GM18867 (cell line): ENCODE results near the gene SPINT1.

Experiments used
- ATAC-seq: cut with Tn5 transposase; IDR thresholded peaks from one replicate; pipeline ENCODE4 v1.9.1; 2021; ENCODE audit warnings: mild to moderate bottlenecking, moderate library complexity; ENCODE audit not compliant: unreplicated experiment

The SPINT1 gene

DNA sequence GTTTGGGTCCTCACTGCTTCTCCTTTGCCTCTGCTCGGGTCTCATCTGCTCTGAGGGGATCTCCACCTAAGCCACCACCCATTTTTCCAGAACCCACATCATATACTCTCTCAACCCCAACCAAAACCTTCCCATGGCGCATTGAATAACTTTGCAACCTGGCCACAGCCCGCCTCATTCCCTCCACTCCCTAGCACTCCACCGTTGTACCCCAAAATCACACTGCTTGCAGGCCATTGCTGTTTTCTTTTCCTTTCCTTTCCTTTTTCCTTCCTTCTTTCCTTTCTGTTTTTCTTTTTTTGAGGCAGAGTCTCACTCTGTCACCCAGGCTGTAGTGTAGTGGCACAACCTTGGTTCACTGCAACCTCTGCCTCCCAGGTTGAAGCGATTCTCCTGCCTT, 47.3 kb downstream of the SPINT1 start:
- ATAC-seq, result no peak

DNA sequence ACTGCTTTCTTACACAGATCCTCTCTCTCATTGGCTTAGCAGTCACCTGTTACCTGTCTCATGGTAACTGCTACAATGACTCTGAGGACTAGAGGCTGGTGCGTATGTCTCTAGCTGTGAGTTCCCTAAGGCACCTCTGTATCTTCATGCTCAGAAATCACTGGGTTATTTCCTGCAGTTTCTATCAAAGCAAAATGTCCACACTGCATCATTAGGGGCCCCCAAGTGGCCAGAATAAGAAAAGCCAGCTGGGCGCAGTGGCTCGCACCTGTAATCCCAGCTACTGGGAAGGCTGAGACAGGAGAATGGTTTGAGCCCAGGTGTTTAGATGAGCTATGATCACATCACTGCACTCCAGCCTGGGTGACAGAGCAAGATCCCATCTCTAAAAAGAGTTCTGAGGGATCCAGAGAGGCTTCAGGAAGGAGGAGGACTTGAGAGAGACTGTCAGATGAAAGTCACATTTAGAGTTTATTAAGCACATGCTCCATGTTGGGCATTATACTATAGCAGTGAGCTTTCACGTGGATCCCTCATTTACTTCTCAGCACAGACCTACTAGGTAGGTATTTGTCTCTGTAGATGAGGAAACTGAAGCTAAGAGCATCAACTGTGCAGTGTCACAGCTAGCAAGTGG, 48.1 kb downstream of the SPINT1 start:
- ATAC-seq, result peak; percentile 26

DNA sequence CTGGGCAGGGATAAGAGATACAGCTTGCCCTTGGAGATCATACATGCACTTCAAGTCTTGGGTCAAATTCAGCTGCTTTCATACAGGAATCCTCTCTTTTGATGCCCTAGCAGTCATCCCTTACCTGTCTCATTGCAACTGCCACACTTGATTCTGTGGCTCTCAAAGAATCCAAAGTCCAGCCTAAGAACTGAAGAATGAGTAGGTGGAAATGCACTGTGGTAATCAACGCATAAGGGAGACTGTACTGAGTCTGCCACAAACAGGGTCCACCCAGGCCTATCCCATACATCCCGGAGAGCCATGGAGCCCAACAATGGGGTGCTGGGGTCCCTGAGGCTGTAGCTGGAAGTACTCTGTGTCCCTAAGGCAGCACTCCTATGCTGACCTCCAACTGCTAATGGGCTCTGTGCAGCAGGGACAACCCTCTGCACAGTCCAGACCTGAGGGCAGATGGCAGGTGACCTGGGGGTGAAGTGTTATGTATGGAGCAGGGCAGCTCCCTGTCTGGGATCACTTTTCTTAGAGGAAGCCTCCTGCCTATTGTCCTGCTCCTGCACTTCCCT, 48.7 kb downstream of the SPINT1 start:
- ATAC-seq, result no peak

DNA sequence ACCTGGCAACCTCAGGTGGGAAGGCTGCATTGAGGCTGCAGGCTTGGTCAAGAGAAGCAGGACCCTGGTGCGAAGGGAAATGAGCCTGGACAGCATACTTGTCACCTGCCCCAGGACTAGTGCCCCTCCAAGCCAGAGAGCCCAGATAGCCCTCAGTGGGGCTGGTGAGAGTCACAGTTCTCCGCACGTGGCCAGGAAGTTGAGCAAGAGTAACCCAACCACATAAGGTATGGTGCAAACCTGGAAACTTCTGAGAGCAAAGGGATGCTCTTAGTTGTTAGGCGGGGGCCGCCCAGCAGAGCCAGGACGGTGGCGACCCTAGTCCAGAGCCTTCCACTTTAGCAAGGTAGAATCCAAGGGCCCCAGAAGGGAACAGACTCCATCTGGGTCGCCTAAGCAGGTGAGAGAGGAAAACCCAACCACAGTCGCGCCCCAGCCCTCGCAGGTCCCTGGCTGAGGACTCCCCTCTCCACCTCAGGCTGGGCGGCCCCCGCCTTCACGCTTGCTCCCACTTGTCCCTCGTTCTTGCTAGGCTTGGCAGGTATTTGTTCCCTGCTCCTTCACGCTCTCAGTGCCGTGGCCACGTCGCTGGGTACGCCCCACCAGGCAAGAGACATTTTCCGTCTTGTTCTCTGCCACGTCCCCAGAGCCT, 49.3 kb downstream of the SPINT1 start:
- ATAC-seq, result no peak

DNA sequence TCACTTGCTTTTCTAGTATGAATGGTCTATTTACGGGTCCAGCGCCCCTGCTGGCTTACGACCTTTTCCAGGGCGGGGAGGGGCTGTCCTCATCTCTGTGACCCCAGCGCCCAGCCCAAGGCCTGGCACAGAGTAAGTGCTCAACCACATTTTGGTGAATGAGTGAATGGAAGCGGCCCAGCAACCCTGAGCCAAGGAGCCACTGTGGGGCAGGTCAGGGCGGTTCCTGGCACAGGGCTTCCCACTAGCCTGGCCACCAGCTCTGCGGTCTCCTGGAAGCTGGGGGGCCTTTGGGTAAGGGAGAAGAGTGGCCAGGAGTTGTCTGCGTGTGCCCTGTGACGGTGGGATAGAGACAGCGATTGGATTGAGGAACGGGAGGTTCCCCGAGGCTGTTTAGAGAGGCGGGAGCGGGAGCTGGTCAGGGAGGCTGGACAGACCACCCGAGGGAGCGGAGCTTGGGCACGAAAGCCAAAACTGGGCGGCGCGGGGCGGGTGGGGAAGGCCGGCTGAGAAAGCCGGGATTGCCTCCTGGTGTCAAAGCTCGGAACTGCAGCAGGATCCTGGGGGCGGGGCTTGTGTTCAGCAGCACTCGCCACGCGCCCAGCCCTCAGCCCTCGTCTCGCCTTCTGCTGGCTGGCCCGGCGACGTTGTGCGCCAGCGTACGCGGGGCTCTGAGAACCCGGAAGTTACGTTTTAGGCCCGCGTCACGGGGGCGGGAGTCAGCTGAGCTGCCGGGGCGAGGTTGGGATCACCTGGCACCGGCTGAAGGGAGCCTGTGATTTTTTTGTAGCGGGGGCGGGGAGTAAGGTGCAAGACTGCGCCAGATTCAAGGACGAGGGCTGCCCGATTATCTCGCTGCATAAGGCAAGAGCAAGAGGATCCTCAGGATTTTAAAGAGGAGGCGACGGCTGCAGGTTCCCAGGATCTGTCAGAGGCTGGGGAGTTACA, 50.2 kb downstream of the SPINT1 start, which contains the start of gene VPS18:
VPS18 (plus strand) TSS at position 718 of the 948 bp plus-strand sequence. CDS start 319 bp downstream, outside the sequence.
- peak; percentile 84 for ATAC-seq

DNA sequence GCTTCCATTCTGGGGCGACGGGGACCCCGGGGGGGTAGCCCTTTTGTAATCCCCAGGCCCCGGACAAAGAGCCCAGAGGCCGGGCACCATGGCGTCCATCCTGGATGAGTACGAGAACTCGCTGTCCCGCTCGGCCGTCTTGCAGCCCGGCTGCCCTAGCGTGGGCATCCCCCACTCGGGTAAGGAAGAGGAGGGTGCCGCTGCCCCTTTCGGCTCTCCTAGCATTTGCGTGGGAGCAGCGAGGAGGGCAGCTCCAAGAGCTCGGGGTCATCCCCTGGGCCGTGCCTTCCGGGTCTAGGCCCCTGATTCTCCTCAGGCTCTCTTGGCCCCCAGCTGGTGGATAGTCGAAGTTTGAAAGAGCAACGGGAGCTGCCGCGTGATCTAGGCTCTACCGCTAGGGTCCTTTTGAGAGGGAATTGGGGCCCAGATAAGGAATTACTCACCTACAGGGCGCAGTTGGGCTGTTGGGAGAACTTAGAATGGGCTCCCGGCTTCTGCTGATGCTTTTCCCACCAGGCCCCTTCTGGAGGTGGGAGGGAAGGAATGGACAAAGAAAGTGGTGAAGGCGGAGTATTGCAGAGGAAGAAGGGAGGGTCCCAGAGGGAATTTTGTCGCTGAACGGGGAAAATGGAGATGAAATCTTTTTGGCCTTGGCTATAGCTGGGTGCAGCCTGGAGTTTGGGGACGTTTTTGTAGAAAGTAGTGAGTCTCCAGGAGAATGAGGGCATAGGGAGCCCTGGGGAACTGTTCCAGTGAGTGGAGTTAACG, 51.0 kb downstream of the SPINT1 start:
- ATAC-seq, result peak; percentile 36

DNA sequence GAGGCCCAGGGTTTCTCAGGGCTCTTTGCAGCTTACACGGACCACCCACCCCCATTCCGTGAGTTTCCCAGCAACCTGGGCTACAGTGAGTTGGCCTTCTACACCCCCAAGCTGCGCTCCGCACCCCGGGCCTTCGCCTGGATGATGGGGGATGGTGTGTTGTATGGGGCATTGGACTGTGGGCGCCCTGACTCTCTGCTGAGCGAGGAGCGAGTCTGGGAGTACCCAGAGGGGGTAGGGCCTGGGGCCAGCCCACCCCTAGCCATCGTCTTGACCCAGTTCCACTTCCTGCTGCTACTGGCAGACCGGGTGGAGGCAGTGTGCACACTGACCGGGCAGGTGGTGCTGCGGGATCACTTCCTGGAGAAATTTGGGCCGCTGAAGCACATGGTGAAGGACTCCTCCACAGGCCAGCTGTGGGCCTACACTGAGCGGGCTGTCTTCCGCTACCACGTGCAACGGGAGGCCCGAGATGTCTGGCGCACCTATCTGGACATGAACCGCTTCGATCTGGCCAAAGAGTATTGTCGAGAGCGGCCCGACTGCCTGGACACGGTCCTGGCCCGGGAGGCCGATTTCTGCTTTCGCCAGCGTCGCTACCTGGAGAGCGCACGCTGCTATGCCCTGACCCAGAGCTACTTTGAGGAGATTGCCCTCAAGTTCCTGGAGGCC, 55.8 kb downstream of the SPINT1 start:
- ATAC-seq, result no peak

DNA sequence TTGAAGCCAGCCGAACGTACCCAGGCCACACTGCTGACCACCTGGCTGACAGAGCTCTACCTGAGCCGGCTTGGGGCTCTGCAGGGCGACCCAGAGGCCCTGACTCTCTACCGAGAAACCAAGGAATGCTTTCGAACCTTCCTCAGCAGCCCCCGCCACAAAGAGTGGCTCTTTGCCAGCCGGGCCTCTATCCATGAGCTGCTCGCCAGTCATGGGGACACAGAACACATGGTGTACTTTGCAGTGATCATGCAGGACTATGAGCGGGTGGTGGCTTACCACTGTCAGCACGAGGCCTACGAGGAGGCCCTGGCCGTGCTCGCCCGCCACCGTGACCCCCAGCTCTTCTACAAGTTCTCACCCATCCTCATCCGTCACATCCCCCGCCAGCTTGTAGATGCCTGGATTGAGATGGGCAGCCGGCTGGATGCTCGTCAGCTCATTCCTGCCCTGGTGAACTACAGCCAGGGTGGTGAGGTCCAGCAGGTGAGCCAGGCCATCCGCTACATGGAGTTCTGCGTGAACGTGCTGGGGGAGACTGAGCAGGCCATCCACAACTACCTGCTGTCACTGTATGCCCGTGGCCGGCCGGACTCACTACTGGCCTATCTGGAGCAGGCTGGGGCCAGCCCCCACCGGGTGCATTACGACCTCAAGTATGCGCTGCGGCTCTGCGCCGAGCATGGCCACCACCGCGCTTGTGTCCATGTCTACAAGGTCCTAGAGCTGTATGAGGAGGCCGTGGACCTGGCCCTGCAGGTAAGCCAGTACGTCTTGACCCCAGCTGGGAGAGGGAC, 56.6 kb downstream of the SPINT1 start:
- no peak for ATAC-seq

DNA sequence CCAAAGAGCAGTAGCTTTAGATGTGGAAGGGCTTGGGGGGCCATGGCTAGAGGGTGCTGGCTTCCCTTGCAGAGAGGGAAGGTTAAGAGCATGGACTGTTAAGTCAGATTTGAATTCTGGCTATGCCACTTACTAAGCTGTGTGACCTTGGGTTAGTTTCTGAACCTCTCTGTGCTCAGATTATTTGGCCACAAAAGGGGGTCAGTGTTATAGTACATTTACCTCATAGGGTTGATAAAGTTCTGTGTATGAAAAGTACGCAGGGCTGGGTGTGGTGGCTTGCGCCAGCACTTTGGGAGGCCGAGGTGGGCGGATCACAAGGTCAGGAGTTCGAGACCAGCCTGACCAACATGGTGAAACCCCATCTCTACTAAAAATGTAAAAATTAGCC, 57.2 kb downstream of the SPINT1 start:
- no peak for ATAC-seq

DNA sequence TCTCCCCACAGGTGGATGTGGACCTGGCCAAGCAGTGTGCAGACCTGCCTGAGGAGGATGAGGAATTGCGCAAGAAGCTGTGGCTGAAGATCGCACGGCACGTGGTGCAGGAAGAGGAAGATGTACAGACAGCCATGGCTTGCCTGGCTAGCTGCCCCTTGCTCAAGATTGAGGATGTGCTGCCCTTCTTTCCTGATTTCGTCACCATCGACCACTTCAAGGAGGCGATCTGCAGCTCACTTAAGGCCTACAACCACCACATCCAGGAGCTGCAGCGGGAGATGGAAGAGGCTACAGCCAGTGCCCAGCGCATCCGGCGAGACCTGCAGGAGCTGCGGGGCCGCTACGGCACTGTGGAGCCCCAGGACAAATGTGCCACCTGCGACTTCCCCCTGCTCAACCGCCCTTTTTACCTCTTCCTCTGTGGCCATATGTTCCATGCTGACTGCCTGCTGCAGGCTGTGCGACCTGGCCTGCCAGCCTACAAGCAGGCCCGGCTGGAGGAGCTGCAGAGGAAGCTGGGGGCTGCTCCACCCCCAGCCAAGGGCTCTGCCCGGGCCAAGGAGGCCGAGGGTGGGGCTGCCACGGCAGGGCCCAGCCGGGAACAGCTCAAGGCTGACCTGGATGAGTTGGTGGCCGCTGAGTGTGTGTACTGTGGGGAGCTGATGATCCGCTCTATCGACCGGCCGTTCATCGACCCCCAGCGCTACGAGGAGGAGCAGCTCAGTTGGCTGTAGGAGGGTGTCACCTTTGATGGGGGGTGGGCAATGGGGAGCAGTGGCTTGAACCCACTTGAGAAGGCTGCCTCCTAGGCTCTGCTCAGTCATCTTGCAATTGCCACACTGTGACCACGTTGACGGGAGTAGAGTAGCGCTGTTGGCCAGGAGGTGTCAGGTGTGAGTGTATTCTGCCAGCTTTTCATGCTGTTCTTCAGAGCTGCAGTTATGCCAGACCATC, 59.0 kb downstream of the SPINT1 start:
- no peak for ATAC-seq

DNA sequence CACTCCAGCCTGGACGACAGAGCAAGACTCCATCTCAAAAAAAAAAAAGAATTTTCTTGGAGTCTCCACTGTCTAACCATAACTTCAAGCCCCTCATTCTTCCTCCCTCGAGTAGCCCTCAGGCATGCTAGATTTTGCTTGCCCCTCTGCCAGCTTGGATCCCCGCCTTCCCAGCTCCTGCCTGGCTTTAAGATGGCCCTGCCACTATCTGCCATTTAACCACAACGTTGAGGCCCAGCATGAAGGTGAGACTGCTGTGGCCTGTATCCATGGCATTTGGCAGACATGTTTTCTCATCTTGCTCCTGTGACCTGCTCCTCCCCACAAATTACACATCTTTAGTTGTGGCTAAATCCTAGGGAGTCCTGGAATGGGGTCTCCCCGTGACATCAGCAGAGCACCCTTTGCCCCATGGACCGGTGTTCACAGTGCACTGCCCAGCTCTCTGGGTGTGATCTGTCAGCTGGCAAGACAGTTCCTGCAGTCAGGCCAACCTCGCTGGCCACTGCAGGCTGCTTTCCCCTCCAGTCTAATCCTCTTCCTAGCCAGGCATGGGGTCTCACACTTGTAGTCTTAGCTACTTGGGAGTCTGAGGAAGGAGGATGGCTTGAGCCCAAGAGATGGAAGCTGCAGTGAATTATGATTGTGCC, 60.8 kb downstream of the SPINT1 start:
- no peak for ATAC-seq

DNA sequence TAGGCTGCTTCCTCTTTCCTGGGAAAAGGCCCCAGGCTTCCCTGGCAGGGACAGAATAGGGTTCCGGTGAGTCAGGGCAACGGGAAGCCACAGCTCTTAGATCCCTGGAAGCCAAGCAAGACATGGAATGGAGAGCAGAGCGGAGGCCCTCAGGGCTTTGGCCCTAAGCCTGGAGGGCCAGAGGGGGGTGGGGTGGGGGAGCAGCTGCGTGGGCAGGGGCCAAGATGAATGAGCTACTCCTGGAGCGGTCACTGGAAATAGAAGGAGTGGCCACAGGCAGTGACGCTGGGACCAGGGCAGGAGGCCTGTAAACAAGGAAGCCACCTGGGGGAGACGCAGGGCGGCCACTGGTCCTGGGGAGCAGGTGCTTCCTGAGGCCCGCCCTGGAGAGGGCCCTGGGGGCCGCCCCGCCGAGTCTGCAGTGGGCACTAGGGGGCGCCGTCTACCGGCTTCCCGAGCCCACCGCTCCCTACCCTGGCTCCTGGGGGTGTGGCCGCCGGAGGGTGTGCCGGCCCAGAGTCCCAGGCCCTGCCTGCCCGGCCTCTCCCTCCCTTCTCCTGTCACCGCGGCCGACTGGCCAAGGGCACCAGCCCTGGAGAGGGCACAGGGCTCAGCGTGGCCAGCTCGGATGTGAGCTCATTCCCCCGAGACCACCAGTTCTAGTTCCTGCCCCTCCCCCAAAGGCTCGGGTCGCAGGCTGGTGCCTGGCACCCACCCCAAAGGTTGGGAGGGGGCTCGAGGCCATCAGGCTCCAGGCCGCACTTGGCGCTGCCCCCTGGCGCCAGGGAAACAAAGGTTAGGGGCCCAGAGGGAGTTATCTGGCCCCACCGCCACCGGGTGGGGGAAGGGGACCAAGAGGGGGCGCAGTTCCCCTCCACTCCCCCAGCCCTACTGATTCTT, 62.5 kb downstream of the SPINT1 start:
- ATAC-seq, result peak; percentile 64

DNA sequence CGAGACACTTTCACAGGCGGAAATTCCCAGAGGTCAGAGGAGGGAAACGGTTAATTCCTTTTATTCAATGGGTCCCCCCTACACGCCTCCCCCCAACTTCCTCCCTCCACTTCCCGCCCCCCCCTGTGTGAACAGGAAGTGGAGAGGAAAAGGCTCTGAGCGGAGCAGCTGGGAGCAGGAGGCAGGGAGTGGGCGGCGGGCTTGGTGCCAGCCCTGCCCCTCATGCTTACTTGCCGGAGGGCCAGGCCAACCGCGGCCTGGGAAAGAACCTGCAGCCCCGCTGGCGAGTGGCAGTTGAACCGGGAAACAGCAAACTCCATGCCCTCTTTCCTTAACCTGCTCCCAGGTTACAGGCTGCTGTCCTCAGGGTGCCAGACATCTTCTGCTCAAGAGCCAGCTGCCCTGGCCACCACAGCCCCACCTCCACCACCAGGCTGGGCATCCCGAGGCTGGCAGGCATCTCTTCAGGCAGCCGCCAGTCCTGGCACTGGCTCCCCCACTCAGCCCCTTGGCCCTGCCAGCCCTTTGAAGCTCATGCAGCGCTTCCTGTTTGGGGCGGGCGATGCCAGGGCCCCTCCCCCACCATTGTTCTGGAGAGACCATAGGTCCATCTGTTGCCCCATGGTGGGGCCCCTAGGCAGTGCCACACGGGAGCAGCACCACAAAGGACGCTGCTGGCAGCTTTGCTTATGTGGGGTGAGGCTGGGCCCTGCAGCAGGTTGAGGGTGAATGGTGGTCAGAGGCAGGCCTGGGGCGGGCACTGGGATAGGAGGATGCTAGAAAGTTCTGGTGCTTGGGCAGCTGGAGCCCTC, 63.3 kb downstream of the SPINT1 start:
- no peak for ATAC-seq
